Measurements from ENCODE around the gene GTSE1. TPM values are rescaled to one million over a fixed set of nuclear protein-coding genes. Genes with fewer than 3 reads are reported as not detected.

Gene GTSE1
- total RNA-seq, 1 experiment from 2014 or later, result 88.1 TPM

DNA sequence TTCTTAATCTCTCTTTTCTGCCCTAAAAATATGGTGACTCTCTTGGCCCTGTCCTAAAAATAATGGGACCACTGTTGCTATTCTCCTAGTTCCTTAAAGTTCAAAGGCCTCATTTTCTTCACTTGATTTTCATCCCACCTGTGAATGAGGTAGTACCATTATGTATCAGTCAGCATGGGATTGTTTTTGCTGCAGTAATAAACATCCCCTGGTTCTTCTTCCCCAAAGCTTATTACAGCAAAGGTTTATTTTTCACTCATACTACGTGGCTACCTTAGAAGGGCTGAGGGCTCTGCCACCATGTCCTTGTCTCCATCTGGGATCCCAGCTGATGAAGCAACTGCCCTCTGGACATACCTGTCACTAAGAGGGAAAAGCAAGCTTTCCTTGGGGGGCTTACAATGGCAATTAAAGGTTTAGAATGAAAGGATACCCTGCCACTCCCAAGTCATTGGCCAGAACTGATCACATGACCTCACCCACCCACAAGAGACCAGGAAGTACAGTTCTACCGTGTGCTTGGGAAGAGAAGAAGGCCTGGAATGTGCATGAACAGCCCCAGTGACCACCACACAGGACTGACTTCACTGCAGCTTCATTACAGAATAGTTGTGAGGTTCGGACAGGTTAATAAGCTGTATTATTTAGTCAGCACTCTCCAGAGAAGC lies 21.1 kb upstream of the GTSE1 start:
- intact Hi-C loops (cut with micrococcal nuclease; ENCODE audit: unreplicated experiment), result no loop called here
- no peak overlapping the region for H3K27ac ChIP-seq (ENCODE audit: low read depth, low read length, poor library complexity, severe bottlenecking)
- no TSS peak for BruUV-seq (replicated peaks)
- TF ChIP-seq, protein P1, sequence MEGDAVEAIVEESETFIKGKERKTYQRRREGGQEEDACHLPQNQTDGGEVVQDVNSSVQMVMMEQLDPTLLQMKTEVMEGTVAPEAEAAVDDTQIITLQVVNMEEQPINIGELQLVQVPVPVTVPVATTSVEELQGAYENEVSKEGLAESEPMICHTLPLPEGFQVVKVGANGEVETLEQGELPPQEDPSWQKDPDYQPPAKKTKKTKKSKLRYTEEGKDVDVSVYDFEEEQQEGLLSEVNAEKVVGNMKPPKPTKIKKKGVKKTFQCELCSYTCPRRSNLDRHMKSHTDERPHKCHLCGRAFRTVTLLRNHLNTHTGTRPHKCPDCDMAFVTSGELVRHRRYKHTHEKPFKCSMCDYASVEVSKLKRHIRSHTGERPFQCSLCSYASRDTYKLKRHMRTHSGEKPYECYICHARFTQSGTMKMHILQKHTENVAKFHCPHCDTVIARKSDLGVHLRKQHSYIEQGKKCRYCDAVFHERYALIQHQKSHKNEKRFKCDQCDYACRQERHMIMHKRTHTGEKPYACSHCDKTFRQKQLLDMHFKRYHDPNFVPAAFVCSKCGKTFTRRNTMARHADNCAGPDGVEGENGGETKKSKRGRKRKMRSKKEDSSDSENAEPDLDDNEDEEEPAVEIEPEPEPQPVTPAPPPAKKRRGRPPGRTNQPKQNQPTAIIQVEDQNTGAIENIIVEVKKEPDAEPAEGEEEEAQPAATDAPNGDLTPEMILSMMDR (conservative IDR thresholded peaks at IDR 0.05; ENCODE audit: low read depth, low read length), result no peak
- TF ChIP-seq EZH2 (IDR thresholded peaks at IDR 0.05; ENCODE audit: borderline replicate concordance, low read depth, low read length, poor library complexity, severe bottlenecking), result no peak
- ChIA-PET CTCF (no interaction called here), POLR2A (ENCODE audit: low non-redundant PET) (no interaction called here)
- H3K4me3 ChIP-seq (ENCODE audit: low read depth, low read length, poor library complexity, severe bottlenecking), result no peak overlapping the region
- no peaks in the 10 kb centered on the region for H3K4me1 ChIP-seq (ENCODE audit: insufficient read depth, low read length, poor library complexity, severe bottlenecking)
- no peaks in the 10 kb centered on the region for H3K9me3 ChIP-seq (ENCODE audit: low read depth, low read length, poor library complexity, severe bottlenecking)
- peaks cover 9% of the 10 kb centered on the region for H3K36me3 ChIP-seq (ENCODE audit: insufficient read depth, low read length, poor library complexity, severe bottlenecking)
- no peak for DNase-seq (ENCODE audit: low spot score)
- H3K27me3 ChIP-seq (replicated peaks; ENCODE audit: insufficient read depth, low read depth, low read length, poor library complexity), result no peaks in the 10 kb centered on the region

DNA sequence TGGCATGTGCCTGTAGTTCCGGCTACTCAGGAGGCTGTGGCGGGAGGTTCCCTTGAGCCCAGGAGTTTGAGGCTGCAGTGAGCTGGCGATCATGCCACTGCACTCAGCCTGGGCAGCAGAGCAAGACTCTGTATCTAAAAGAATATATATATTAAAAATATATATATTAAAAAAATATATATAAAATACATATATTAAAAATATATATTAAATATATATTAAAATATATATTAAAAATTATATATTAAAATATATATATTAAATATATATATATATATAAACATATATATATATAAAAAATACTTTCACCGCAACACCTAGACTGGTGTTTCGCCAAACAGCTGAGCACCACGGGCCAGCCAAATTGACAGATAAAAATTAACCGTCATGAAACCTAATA lies 20.1 kb upstream of the GTSE1 start:
- no peak overlapping the region for H3K4me3 ChIP-seq (ENCODE audit: low read depth, low read length, poor library complexity, severe bottlenecking)
- H3K9me3 ChIP-seq (ENCODE audit: low read depth, low read length, poor library complexity, severe bottlenecking), result no peaks in the 10 kb centered on the region
- no peak for DNase-seq (ENCODE audit: low spot score)
- H3K27ac ChIP-seq (ENCODE audit: low read depth, low read length, poor library complexity, severe bottlenecking), result no peak overlapping the region
- BruUV-seq (replicated peaks), result no TSS peak
- no peaks in the 10 kb centered on the region for H3K4me1 ChIP-seq (ENCODE audit: insufficient read depth, low read length, poor library complexity, severe bottlenecking)
- CTCF ChIA-PET, result no interaction called here
- POLR2A ChIA-PET (ENCODE audit: low non-redundant PET), result no interaction called here
- peaks cover 9% of the 10 kb centered on the region for H3K36me3 ChIP-seq (ENCODE audit: insufficient read depth, low read length, poor library complexity, severe bottlenecking)
- H3K27me3 ChIP-seq (replicated peaks; ENCODE audit: insufficient read depth, low read depth, low read length, poor library complexity), result no peaks in the 10 kb centered on the region
- TF ChIP-seq EZH2 (IDR thresholded peaks at IDR 0.05; ENCODE audit: borderline replicate concordance, low read depth, low read length, poor library complexity, severe bottlenecking), result no peak
- TF ChIP-seq, protein P1 (conservative IDR thresholded peaks at IDR 0.05; ENCODE audit: low read depth, low read length), result no peak
- intact Hi-C loops (cut with micrococcal nuclease; ENCODE audit: unreplicated experiment), result no loop called here

DNA sequence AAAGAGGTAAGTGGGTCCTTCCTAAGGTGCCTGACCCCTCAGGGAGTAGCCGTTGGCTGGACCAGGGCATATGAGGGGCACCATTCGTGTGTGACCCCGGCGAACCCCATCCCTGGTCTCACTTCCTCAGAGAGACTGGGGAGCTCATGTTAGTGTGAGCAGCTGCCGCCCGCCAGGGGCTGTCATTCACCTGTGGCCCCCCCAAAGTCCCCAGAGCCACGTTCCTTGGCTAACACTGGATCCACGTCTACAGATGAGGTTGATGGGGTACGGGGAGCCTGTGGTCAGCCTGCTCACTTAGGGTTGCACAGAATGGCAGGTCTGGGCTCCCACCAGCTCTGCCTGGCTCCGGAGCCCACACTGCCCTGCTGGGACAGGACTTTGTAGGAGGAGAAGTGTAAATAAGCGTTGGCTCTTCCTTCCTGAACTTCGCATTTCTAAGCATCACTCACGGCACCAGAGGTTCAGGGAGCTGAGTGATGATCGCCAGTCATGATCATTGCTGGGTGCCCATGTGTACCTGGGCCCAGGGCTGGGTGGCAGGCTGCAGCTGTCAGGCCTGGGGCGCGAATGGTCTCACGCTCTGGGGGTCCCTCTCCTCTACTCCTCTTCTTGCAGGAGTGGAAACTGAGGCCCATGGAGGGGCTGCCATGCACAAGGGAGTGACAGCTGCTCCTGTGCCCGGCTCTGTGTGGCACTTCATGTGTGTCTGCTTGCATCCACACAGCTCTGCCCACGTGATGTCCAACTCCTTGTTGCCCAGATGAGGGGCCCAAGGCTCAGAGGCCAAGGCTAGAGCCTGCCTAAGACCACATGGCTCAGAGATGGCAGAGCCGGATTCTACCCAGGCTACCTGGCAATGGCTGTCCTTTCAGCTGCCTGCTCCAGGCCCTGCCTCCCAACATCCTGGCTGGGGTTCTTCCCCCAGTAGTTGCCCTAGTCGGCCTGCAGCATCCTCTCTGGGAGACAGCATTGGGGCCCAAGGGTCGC lies 17.7 kb upstream of the GTSE1 start:
- ChIA-PET CTCF (no interaction called here), POLR2A (ENCODE audit: low non-redundant PET) (no interaction called here)
- no TSS peak for BruUV-seq (replicated peaks)
- Histone ChIP-seq H3K9me3 (ENCODE audit: low read depth, low read length, poor library complexity, severe bottlenecking) (no peaks in the 10 kb centered on the region), H3K27ac (ENCODE audit: low read depth, low read length, poor library complexity, severe bottlenecking) (no peak overlapping the region), H3K36me3 (ENCODE audit: insufficient read depth, low read length, poor library complexity, severe bottlenecking) (peaks cover 9% of the 10 kb centered on the region), H3K4me1 (ENCODE audit: insufficient read depth, low read length, poor library complexity, severe bottlenecking) (no peaks in the 10 kb centered on the region), H3K27me3 (replicated peaks; ENCODE audit: insufficient read depth, low read depth, low read length, poor library complexity) (no peaks in the 10 kb centered on the region), H3K4me3 (ENCODE audit: low read depth, low read length, poor library complexity, severe bottlenecking) (no peak overlapping the region)
- intact Hi-C loops (cut with micrococcal nuclease; ENCODE audit: unreplicated experiment), result no loop called here
- no peak for DNase-seq (ENCODE audit: low spot score)
- TF ChIP-seq EZH2 (IDR thresholded peaks at IDR 0.05; ENCODE audit: borderline replicate concordance, low read depth, low read length, poor library complexity, severe bottlenecking), result no peak
- TF ChIP-seq, protein P1 (conservative IDR thresholded peaks at IDR 0.05; ENCODE audit: low read depth, low read length), result no peak

Measured in A673 (cell line).